HepG2 (cell line): ENCODE results near the gene DNASE1. TPM values are rescaled to one million over a fixed set of nuclear protein-coding genes. Genes with fewer than 3 reads are reported as not detected.

ENCODE experiments used
- ARNTL ChIP-seq: sonication (generic); formaldehyde crosslinking; IDR thresholded peaks from 2 replicates; pipeline ENCODE4 v1.4.0; 2020; ENCODE audit warnings: mild to moderate bottlenecking, missing genetic modification reagents
- ATF4 ChIP-seq, 2 experiments: fragments of 450-650 bp in 1 of 2; sonication (generic) in 1 of 2; formaldehyde crosslinking; IDR thresholded peaks; 2 replicates each; pipeline versions ENCODE4 v1.5.0 to v1.8.0; 2020 to 2022; ENCODE audit warnings: mild to moderate bottlenecking in 1 of 2, missing genetic modification reagents in 1 of 2
- DMAP1 ChIP-seq: IDR thresholded peaks from 2 replicates; pipeline ENCODE4 v1.6.1; 2016
- KDM5A ChIP-seq: fragments of 200-600 bp; sonication (generic); IDR thresholded peaks from 2 replicates; pipeline ENCODE4 v1.7.0; 2018; ENCODE audit warnings: antibody characterized with exemption, mild to moderate bottlenecking, low read length, borderline replicate concordance
- LCORL ChIP-seq, 2 experiments: fragments of 450-650 bp in 1 of 2; sonication (generic) in 1 of 2; formaldehyde crosslinking in 1 of 2; IDR thresholded peaks; 2 replicates each; pipeline versions ENCODE4 v1.5.0 to v1.6.1; 2017 to 2020; ENCODE audit warnings: antibody characterized with exemption in 1 of 2, missing genetic modification reagents in 1 of 2
- MED1 ChIP-seq: sonication (generic); formaldehyde crosslinking; IDR thresholded peaks from 2 replicates; pipeline ENCODE4 v1.4.0; 2020; ENCODE audit warnings: missing genetic modification reagents
- MTA1 ChIP-seq: sonication (generic); formaldehyde crosslinking; IDR thresholded peaks from 2 replicates; pipeline ENCODE4 v1.4.0; 2020; ENCODE audit warnings: missing genetic modification reagents, mild to moderate bottlenecking, borderline replicate concordance
- MXD3 ChIP-seq: IDR thresholded peaks from 2 replicates; pipeline ENCODE4 v1.6.1; 2016; ENCODE audit warnings: mild to moderate bottlenecking, missing biosample characterization, missing genetic modification reagents
- NBN ChIP-seq: fragments of 450-650 bp; conservative IDR thresholded peaks from 2 replicates; pipeline ENCODE4 v1.6.1; 2017
- NCOA5 ChIP-seq: sonication (generic); formaldehyde crosslinking; IDR thresholded peaks from 2 replicates; pipeline ENCODE4 v1.4.0; 2020; ENCODE audit warnings: missing genetic modification reagents
- RBM22 ChIP-seq: fragments of 200-400 bp; formaldehyde crosslinking; optimal IDR thresholded peaks from 2 replicates; pipeline ENCODE3; 2017; ENCODE audit warnings: mild to moderate bottlenecking, low read length, moderate library complexity
- REPIN1 ChIP-seq: sonication (generic); formaldehyde crosslinking; IDR thresholded peaks from 2 replicates; pipeline ENCODE4 v1.8.0; 2022; ENCODE audit warnings: missing genetic modification reagents, low read depth, mild to moderate bottlenecking, borderline replicate concordance
- SMC3 ChIP-seq: IDR thresholded peaks from 2 replicates; pipeline ENCODE4 v1.6.1; 2011; ENCODE audit warnings: low read length, improper control_type of control experiment
- SRSF9 ChIP-seq: fragments of 200-400 bp; formaldehyde crosslinking; IDR thresholded peaks from 2 replicates; pipeline ENCODE4 v1.6.1; 2018; ENCODE audit warnings: borderline replicate concordance, mild to moderate bottlenecking, low read depth, low read length; ENCODE audit not compliant: insufficient read depth, poor library complexity, severe bottlenecking
- ZFP82 ChIP-seq: sonication (generic); formaldehyde crosslinking; IDR thresholded peaks from 2 replicates; pipeline ENCODE4 v1.5.1; 2020; ENCODE audit warnings: mild to moderate bottlenecking, missing genetic modification reagents, borderline replicate concordance
- ZNF276 ChIP-seq: sonication (generic); formaldehyde crosslinking; IDR thresholded peaks from 2 replicates; pipeline ENCODE4 v1.4.0; 2020; ENCODE audit warnings: mild to moderate bottlenecking, low read depth, missing genetic modification reagents
- ZNF407 ChIP-seq: sonication (generic); formaldehyde crosslinking; IDR thresholded peaks from one replicate; pipeline ENCODE4 v1.5.1; 2020; ENCODE audit warnings: mild to moderate bottlenecking, missing genetic modification reagents; ENCODE audit errors: not compliant biosample characterization
- polyA plus RNA-seq, 8 experiments: library from polyadenylated mRNA; depleted of rRNA in 3 of 8; stranded (reverse) in 7 of 8; unstranded in 1 of 8; fragments of >200 nt; fragmentation: Illumina TruSeq in 4 of 8; extraction: Trizol in 4 of 8; gene quantifications; 2 replicates each; pipeline versions ENCODE4 v1.2.1 to v1.2.3, GENCODE V29; 2011 to 2016; ENCODE audit warnings: low read depth in 4 of 8, missing spikeins in 1 of 8, mixed read lengths in 1 of 8; ENCODE audit not compliant: insufficient read depth in 1 of 8
- total RNA-seq, 5 experiments: library from RNA; depleted of rRNA; stranded (reverse); fragments of >200 nt; fragmentation: Illumina TruSeq; extraction: Trizol; gene quantifications; 2 replicates each; pipeline ENCODE4 v1.2.3, GENCODE V29; 2016; ENCODE audit warnings: low read depth in 1 of 5

The DNASE1 gene
- total and polyA plus RNA-seq, 2 of the 13 experiments (the other 11 are each of a cell fraction or from before 2014, with no cell fraction given), result 7.1 to 11.1 TPM

GRCh38 chr16:3654249-3654991 lies at the start of gene DNASE1 (continued):
- TF ChIP-seq ZNF407 (CRISPR knock-in tag) (no peak), SMC3 (peak; percentile 56; the same call in 1 of the 2 replicates), MTA1 (peak; percentile 77; the same call in 1 of the 2 replicates), RBM22 (peak; percentile 81), ATF4 (CRISPR knock-in tag; IDR thresholded peaks at IDR 0.05) (no peak), NBN (no peak), SRSF9 (no peak), REPIN1 (peak; percentile 52; the same call in 1 of the 2 replicates), MED1 (CRISPR knock-in tag) (peak; percentile 59), ARNTL (peak; percentile 74; the same call in 1 of the 2 replicates), MXD3 (CRISPR knock-in tag) (no peak), ZNF276 (no peak), DMAP1 (CRISPR knock-in tag) (0 out of 2 replicates have a peak, but pooled peaks have one; percentile 23), NCOA5 (CRISPR knock-in tag) (no peak), KDM5A (no peak), LCORL (IDR thresholded peaks at IDR 0.05) (no peak), LCORL (CRISPR knock-in tag; IDR thresholded peaks at IDR 0.05) (peak; percentile 71; the same call in 1 of the 2 replicates), ZFP82 (CRISPR knock-in tag) (no peak)
